Panc1 (cell line): ENCODE measurements around the gene CSTA. TPM values are rescaled to one million over a fixed set of nuclear protein-coding genes. Genes with fewer than 3 reads are reported as not detected.

ENCODE experiments used
- ATAC-seq: fragments of 200-7000 bp; cut with Tn5 transposase; 2 replicates; pipeline ENCODE4 v1.9.1; 2020; ENCODE audit warnings: mild to moderate bottlenecking, moderate library complexity
- BruUV-seq: library from RNA; stranded (reverse); fragments of 400-500 nt; replicated peaks from 2 replicates; lab custom pipeline; 2021; lab: Mats Ljungman, UMichigan
- CTCF ChIA-PET: fragments of 300-600 bp; sonication (Branson Sonifier 250); formaldehyde crosslinking; loops from one replicate; lab custom pipeline; 2022; ENCODE audit warnings: antibody characterized with exemption; lab: Charles Lee
- POLR2A ChIA-PET: fragments of 300-600 bp; sonication (Branson Sonifier 250); formaldehyde crosslinking; loops from one replicate; lab custom pipeline; 2022; ENCODE audit warnings: antibody characterized with exemption; lab: Charles Lee
- DNase-seq: peaks from one replicate; pipeline ENCODE4 v3.0.0-alpha.2; 2010; ENCODE audit warnings: low read depth, low spot score
- H3K27ac ChIP-seq: 2 replicates; pipeline ENCODE4 v1.5.1; 2011; ENCODE audit warnings: mild to moderate bottlenecking, low read length, inconsistent platforms
- H3K27me3 ChIP-seq: fragments of 200-500 bp; sonication (Bioruptor generic); 2 replicates; pipeline ENCODE4 v1.6.0; 2014; ENCODE audit warnings: low read length, inconsistent platforms; ENCODE audit not compliant: control insufficient read depth, insufficient read depth
- H3K36me3 ChIP-seq: fragments of 200-500 bp; sonication (Bioruptor generic); 2 replicates; pipeline ENCODE4 v1.5.1; 2014; ENCODE audit warnings: inconsistent platforms, mild to moderate bottlenecking, low read length, moderate library complexity; ENCODE audit not compliant: control insufficient read depth, insufficient read depth
- H3K4me1 ChIP-seq: 2 replicates; pipeline ENCODE4 v1.5.1; 2011; ENCODE audit warnings: inconsistent platforms, mild to moderate bottlenecking, low read length, moderate library complexity; ENCODE audit not compliant: control insufficient read depth, insufficient read depth
- H3K4me3 ChIP-seq, 2 experiments: 2 replicates each; pipeline ENCODE4 v1.5.1; 2011 to 2012; ENCODE audit warnings: low read depth in 2 of 2, low read length in 2 of 2, mild to moderate bottlenecking in 2 of 2, inconsistent platforms in 1 of 2, moderate library complexity in 1 of 2
- H3K9me3 ChIP-seq: fragments of 200-500 bp; sonication (Bioruptor generic); 2 replicates; pipeline ENCODE4 v1.5.1; 2014; ENCODE audit warnings: low read depth, mild to moderate bottlenecking, inconsistent platforms, low read length, moderate library complexity; ENCODE audit not compliant: control insufficient read depth, insufficient read depth
- POLR2AphosphoS5 ChIP-seq: IDR thresholded peaks from 2 replicates; pipeline ENCODE4 v1.6.1; 2012; ENCODE audit warnings: mild to moderate bottlenecking, low read depth, low read length, moderate library complexity
- SIN3A ChIP-seq: IDR thresholded peaks from 2 replicates; pipeline ENCODE4 v1.6.1; 2012; ENCODE audit warnings: low read depth, mild to moderate bottlenecking, low read length, moderate library complexity, borderline replicate concordance; ENCODE audit not compliant: insufficient read depth
- TCF7L2 ChIP-seq: IDR thresholded peaks from 2 replicates; pipeline ENCODE4 v1.6.1; 2011; ENCODE audit warnings: mild to moderate bottlenecking, low read depth, low read length, inconsistent platforms
- in situ Hi-C: cut with HindIII; loops from 2 replicates; pipeline ENCODE4 v1.10.0; 2016; ENCODE audit warnings: low sequenced_read_pairs, low pct_unique_long_range_greater_than_20kb
- intact Hi-C: fragments of 100-400 bp; cut with micrococcal nuclease; formaldehyde crosslinking; loops from one replicate; pipeline ENCODE4 v1.10.0; 2022; ENCODE audit not compliant: unreplicated experiment
- total RNA-seq: library from RNA; stranded (reverse); gene quantifications from one replicate; pipeline ENCODE4 v1.2.1, GENCODE V29; 2021; ENCODE audit not compliant: unreplicated experiment
- TF ChIP-seq, protein P1 (sequence below), 2 experiments: IDR thresholded peaks; 2 replicates each; pipeline ENCODE4 v1.6.1; 2011 to 2012; ENCODE audit warnings: low read depth in 2 of 2, control low read depth in 1 of 2, low read length in 1 of 2, mild to moderate bottlenecking in 1 of 2, moderate library complexity in 1 of 2; ENCODE audit not compliant: insufficient read depth in 1 of 2
- TF ChIP-seq, protein P2 (sequence below): fragments of 450-650 bp; IDR thresholded peaks from 2 replicates; pipeline ENCODE4 v1.5.1; 2017; ENCODE audit warnings: mild to moderate bottlenecking

CSTA gene
- total RNA-seq, 1 experiment from 2014 or later: not detected

DNA sequence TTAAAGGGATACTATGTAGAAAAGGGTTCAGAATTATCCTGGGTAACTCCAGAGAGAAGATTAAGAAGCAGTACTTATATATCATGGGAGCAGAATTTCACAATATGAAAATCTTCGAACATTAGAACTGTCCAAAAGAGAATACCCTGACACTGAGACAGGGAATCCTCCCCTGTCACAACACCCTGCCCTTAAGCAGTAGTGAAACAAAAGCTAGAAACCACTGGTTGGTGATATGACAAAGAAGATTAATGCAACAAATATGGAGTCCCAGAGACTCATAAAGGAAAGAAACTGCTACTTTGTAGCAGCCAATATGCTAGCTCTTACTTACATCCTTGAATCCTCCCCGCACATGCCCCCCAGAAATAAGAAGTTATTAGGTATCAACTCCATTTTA lies 39.4 kb downstream of the CSTA start:
- H3K27ac ChIP-seq: peak overlapping the region; percentile 68
- POLR2A ChIA-PET: no interaction called here
- TF ChIP-seq, protein P1, sequence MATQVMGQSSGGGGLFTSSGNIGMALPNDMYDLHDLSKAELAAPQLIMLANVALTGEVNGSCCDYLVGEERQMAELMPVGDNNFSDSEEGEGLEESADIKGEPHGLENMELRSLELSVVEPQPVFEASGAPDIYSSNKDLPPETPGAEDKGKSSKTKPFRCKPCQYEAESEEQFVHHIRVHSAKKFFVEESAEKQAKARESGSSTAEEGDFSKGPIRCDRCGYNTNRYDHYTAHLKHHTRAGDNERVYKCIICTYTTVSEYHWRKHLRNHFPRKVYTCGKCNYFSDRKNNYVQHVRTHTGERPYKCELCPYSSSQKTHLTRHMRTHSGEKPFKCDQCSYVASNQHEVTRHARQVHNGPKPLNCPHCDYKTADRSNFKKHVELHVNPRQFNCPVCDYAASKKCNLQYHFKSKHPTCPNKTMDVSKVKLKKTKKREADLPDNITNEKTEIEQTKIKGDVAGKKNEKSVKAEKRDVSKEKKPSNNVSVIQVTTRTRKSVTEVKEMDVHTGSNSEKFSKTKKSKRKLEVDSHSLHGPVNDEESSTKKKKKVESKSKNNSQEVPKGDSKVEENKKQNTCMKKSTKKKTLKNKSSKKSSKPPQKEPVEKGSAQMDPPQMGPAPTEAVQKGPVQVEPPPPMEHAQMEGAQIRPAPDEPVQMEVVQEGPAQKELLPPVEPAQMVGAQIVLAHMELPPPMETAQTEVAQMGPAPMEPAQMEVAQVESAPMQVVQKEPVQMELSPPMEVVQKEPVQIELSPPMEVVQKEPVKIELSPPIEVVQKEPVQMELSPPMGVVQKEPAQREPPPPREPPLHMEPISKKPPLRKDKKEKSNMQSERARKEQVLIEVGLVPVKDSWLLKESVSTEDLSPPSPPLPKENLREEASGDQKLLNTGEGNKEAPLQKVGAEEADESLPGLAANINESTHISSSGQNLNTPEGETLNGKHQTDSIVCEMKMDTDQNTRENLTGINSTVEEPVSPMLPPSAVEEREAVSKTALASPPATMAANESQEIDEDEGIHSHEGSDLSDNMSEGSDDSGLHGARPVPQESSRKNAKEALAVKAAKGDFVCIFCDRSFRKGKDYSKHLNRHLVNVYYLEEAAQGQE (IDR thresholded peaks at IDR 0.05; ENCODE audit: insufficient read depth in 1 of 2, low read depth in 2 of 2, low read length in 1 of 2): no peak
- no peak for TF ChIP-seq TCF7L2
- no peak for TF ChIP-seq SIN3A
- no peak for TF ChIP-seq POLR2AphosphoS5
- TF ChIP-seq, protein P2, sequence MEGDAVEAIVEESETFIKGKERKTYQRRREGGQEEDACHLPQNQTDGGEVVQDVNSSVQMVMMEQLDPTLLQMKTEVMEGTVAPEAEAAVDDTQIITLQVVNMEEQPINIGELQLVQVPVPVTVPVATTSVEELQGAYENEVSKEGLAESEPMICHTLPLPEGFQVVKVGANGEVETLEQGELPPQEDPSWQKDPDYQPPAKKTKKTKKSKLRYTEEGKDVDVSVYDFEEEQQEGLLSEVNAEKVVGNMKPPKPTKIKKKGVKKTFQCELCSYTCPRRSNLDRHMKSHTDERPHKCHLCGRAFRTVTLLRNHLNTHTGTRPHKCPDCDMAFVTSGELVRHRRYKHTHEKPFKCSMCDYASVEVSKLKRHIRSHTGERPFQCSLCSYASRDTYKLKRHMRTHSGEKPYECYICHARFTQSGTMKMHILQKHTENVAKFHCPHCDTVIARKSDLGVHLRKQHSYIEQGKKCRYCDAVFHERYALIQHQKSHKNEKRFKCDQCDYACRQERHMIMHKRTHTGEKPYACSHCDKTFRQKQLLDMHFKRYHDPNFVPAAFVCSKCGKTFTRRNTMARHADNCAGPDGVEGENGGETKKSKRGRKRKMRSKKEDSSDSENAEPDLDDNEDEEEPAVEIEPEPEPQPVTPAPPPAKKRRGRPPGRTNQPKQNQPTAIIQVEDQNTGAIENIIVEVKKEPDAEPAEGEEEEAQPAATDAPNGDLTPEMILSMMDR: no peak
- in situ Hi-C loops (no loop called here), intact Hi-C loops (loop anchor here (10.0 kb wide), 1 partner anchor 820 kb away; the partner anchor contains the start of gene POLQ)
- no peak for DNase-seq
- no peaks in the 10 kb centered on the region for H3K27me3 ChIP-seq
- H3K9me3 ChIP-seq: no peaks in the 10 kb centered on the region
- CTCF ChIA-PET: interaction anchor here (1.0 kb wide), 1 partner anchor 817 kb away, joined by 3 read pairs; no protein-coding TSS in a partner anchor
- no peak for ATAC-seq
- BruUV-seq: no TSS peak
- no peak overlapping the region for H3K4me3 ChIP-seq
- peaks cover 8% of the 10 kb centered on the region; the same call in 1 of the 2 replicates for H3K36me3 ChIP-seq
- peaks cover 31% of the 10 kb centered on the region for H3K4me1 ChIP-seq

DNA sequence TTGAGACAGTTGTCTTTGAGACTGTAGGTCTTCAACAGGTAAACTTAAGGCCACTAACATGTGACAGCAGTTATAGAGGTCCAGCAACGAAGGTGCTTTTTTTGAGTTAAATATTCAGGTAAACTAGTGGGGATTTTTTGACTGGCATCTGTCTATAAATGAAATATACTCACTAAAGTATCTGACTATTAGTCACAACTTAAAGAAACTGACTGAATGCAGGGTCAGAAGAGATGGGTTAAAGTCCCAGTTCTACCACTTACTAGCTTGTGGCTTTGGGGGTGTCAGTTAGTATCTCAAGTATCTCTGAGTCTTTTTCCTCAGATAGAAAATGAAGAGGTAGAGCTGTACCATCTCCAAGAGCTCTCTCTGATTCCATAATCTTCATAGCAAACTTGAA lies 40.0 kb downstream of the CSTA start:
- Histone ChIP-seq H3K4me1 (peaks cover 31% of the 10 kb centered on the region), H3K9me3 (no peaks in the 10 kb centered on the region), H3K27me3 (no peaks in the 10 kb centered on the region), H3K4me3 (no peak overlapping the region), H3K36me3 (peaks cover 8% of the 10 kb centered on the region; the same call in 1 of the 2 replicates), H3K27ac (peak overlapping the region; percentile 68)
- intact Hi-C loops (loop anchor here (10.0 kb wide), 1 partner anchor 820 kb away; the partner anchor contains the start of gene POLQ), in situ Hi-C loops (no loop called here)
- TF ChIP-seq, protein P1 (IDR thresholded peaks at IDR 0.05; ENCODE audit: insufficient read depth in 1 of 2, low read depth in 2 of 2, low read length in 1 of 2): no peak
- TF ChIP-seq TCF7L2: no peak
- TF ChIP-seq POLR2AphosphoS5: no peak
- TF ChIP-seq SIN3A: no peak
- TF ChIP-seq, protein P2: no peak
- ChIA-PET POLR2A (interaction anchor here (0.6 kb wide), 1 partner anchor 611 kb away, joined by 3 read pairs; no protein-coding TSS in a partner anchor), CTCF (interaction anchor here (1.0 kb wide), 1 partner anchor 818 kb away, joined by 3 read pairs; no protein-coding TSS in a partner anchor)
- DNase-seq: no peak
- BruUV-seq: no TSS peak
- ATAC-seq: peak; percentile 5; the same call in 1 of the 2 replicates
